Stimulated activated CD4-positive, alpha-beta T cell treated with anti-CD3 and anti-CD28 coated beads, TNF-alpha, amount 100 ng/mL, for 4 hours (primary cell): ENCODE measurements around the gene TMEM54.
"Not testable (repeated sequence)": the region's sequence is repeated elsewhere in the genome, so short reads cannot be mapped to it uniquely, and the experiment has no call there.

Source experiments
- DNase-seq, 3 experiments: peaks; one replicate each; pipeline ENCODE4 v3.0.0-alpha.2; 2020; ENCODE audit warnings: low read depth in 3 of 3

TMEM54 gene

GRCh38 chr1:32919811-32920733 lies 18.9 kb upstream of the TMEM54 start:
- no peak for DNase-seq

- DNase-seq = no peak
Measured at GRCh38 chr1:32918179-32918578, 17.0 kb upstream of the TMEM54 start.

- no peak for DNase-seq
Measured at GRCh38 chr1:32917521-32917920, 16.3 kb upstream of the TMEM54 start.

DNA sequence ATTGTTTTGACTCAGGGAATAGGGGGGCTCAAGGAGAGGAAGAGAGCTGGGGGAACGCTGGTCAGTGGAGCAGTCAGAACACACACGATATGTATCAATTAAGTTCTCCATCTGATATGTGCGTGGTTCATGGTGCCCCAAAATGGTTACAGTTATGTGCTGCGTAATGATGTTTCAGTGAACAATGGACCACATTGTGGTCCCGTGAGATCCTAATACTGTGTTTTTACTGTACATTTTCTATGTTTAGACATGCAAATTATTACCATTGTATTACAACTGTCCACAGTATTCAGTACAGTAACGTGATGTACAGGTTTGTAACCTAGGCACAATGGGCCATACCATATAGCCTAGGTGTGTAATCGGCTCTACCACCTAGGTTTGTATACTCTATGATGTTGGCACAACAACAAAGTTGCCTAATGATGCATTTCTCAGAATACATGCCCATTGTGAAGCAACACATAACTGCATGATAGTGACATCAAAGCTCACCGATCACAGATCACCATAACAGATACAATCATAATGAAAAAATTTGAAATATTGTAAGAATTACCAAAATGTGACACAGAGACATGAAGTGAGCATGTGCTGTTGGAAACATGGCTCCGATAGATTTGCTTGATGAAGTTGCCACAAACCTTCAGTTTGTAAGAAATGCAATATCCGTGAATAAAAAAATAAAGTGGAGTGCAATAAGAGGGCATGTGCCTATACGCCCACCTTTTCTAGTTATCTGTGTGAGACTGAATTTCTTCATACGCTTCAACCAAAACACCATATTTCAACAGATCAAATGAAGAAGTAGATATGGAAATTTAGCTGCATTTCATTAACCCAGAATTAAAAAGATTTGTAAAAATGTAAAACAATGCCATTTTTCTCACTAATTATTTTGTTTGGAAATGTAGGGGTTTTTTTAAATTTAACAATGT lies 14.8 kb upstream of the TMEM54 start:
- no peak for DNase-seq

DNA sequence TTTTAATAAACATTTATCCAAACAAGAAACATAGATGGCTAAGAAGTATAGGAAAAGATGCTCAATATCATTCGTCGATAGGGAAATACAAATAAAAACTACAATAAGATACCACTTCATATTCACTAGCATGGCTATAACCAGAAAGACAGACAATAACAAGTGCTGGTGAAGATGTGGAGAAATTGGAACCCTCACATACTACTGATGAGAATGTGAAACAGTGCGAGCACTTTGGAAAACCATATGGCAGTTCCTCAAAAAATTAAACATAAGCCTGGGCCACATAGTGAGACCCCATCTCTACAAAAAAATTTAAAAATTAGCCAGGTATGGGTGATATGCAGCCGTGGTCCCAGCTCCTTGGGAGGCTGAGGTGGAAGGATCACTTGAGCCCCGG lies 9.1 kb upstream of the TMEM54 start:
- DNase-seq = no peak

DNA sequence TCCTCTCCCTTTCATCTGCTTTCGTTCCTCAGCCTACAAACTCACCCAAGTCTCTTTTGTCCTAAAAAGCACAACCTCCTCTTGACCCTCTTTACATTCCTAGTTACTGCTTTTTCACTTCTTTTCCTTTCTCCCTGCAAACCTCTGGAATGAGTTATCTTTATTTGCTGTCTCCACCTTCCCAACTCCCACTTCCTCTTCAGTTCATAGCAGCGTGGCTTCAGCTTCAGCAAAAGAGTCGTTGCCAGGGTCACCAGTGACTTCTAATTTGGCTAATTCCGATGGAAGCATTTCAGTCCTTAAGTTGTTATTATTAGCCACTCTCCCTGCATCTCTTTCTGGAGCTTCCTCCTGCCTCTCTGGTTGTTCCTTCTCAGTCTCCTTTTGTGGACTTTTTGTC lies 6.2 kb upstream of the TMEM54 start:
- DNase-seq = no peak

- DNase-seq = no peak
Measured at GRCh38 chr1:32906654-32907053, 5.5 kb upstream of the TMEM54 start.

- DNase-seq = not testable (repeated sequence)
Measured at GRCh38 chr1:32905588-32905987, 4.4 kb upstream of the TMEM54 start.

DNA sequence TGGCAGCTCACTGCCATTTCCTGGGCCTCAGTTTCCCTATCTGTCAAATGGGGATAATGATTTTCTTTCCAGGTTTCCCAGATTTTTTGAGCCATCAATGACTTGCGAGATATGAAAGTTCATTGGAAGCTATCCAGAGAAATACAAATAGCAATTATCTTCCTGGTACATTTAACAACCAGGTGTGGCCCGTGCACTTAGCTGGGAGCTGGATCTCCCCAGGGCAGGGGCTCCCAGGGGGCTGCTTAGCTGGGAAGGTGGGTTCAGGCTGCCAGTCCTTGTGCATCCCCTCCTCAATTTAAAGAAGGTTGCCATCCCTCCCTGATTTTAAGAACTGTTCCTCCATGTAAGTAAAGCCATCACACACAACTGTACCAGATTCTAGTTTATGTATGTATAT lies 3.6 kb upstream of the TMEM54 start:
- no peak for DNase-seq

DNA sequence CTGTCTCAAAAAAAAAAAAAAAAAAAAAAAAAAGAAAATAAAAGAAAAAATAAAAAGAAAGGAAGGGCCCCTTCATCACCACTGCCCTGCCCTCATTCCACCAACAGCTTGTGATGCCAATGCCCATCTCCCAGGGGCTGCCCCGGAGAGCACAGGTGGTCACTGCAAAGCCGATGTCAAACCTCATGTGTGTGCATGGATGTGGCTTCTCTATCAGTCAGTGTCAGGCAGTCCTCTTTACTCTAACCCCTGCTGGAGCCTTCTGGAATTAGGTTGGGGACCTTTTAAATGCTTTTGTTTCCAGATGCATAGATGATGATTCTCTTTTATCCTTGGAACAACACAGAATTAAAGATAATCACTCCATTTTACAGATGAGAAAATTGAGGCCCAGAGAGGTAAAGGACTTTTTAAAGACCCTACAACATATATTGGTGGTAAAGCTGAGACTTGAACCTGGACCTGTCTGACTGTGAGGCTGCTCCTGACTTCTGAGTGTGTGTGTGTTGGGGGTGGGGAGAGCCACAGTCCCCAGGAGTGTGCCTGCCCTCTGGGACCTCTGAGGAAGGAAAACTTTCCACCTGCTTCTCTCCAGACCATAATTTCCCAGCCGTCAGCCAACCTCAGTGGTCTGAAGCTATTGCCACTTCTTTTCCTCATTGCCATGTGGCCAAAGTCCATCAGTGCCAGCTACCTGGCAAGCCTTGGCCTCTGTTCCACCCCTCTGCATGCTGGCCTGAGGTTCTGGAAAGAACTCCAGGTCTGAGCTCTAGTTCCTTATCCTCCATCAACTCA lies 3.0 kb upstream of the TMEM54 start:
- no peak for DNase-seq

DNA sequence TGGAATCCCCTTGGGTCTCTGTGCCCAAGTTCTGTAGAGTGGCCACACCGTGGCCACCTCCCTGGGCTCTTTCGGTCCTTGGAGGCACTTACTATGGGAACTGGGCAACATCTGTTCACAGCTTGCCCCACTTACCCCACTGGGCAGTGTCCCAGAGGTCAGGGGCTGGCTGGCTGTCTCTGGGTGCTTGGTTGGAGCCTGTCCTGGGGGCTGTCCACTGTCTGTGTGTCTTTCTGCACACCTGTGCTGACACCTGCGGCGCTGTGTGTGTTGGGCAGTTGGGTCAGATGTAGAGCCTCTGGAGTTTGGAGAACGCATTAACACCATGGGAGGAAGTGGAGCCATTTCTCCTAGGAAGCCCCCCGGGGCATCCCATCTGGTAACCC lies 1.3 kb upstream of the TMEM54 start:
- no peak for DNase-seq

- DNase-seq = no peak
Measured at GRCh38 chr1:32901823-32902534, 790 bp upstream of the TMEM54 start.

- DNase-seq = no peak
Measured at GRCh38 chr1:32900371-32900955, 726 bp downstream of the TMEM54 start.

GRCh38 chr1:32899586-32900296 lies 1.4 kb downstream of the TMEM54 start:
- DNase-seq = no peak

DNA sequence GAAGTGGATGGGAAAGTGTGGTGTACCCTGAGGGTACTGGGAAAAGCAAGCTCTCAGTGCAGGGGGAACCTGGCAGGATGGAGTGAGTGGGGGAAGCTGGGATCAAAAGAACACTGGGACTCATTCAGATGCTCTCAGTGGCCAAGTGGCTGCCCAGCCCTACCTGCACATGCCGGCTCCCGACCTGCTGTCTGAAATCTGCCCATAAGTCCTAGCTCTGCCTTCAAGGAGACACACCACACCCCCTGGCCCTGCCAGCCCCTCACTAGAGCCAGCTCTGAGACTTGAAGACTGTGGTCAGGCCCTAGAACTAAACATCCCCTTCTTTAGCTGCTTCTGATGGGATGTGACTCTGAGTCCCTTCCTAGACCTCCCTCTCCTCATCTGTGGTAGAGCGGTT lies 2.2 kb downstream of the TMEM54 start:
- no peak for DNase-seq

DNA sequence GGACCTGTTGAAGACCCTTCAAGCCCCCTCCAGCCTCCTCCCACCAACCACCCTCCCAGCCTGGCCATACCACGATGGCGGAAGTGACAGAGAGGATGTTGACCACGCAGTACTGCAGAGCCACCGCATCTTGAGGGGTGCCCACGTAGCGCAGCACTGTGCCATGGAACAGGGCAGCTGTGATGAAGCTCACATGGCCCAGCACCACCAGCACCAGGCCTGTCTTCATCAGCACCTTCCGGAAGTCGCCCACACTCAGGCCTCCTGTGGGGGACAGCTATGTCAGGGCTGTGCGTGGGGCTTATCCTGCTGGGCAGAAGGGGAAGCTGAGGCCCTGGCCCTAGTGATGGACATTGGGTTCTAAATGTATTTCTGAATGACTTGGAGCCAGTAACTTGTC lies 3.1 kb downstream of the TMEM54 start:
- no peak for DNase-seq

DNA sequence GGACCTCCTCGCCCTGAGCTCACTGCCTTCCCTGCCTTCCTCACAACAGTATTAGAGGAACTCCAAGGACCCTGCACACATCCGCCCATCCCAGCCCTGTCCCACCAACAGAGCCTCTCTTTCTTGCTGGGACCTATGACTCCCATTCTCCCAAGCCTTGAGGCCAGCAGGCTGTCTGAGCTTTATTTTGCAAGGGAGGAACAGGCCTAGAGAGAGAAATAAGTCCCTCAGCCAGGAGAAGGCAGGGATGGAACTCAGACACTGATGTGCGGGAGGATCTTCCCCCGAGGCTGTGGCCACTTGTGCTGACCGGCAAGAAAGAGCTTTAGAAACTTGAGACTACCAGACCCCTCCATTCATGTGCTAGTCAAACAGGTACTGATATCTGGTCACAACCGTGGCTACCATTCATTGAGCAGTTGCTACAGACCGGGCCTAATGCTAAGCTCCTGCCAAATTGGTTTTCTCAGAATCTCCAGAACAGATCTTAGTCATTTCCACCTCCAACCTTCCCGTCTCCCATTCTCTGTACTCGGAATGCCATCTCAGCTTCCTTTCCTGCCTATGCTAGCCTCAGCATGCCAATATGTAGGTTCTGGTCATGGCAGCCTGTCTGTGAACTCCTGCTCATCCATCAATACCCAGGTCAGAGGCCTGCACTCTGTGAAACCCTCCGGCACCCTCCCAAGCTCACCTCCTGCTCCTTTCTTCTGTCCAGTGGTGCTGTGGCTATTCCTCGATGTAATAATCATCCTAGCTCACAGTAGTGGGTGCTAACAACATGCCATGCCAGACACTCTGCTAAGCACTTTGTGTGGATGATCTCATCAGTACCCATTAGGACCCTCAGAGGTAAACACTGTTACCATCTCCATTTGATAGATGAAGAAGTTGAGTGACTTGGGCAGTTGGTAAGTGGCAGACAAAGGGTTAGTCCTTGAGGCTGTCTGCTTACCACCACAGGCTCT lies 3.8 kb downstream of the TMEM54 start:
- DNase-seq = no peak

GRCh38 chr1:32896451-32896850 lies 4.7 kb downstream of the TMEM54 start:
- no peak for DNase-seq
